ENCODE measurements around the gene ANXA3.

Gene ANXA3

GRCh38 chr4:78625073-78625472 is 73.5 kb downstream of the ANXA3 start:
- TF ChIP-seq CTCF (IDR thresholded peaks at IDR 0.05; ENCODE audit: insufficient read depth, low read length, missing control alignments) = no peak
- ChIA-PET POLR2A (no interaction called here), CTCF (interaction anchor here (1.0 to 9.4 kb wide), 2 partner anchors 9 to 20 kb away, joined by 3 to 72 read pairs; no protein-coding TSS in a partner anchor)
- DNase-seq (ENCODE audit: low read depth, low spot score) = no peak
- no peak overlapping the region for H3K4me3 ChIP-seq (ENCODE audit: low read depth, low read length)

- CTCF ChIA-PET = interaction anchor here (4.5 to 9.4 kb wide), 2 partner anchors 15 to 18 kb away, joined by 22 to 72 read pairs; no protein-coding TSS in a partner anchor
- DNase-seq (ENCODE audit: low read depth, low spot score) = no peak
- H3K4me3 ChIP-seq (ENCODE audit: low read depth, low read length) = no peak overlapping the region
- TF ChIP-seq CTCF (IDR thresholded peaks at IDR 0.05; ENCODE audit: insufficient read depth, low read length, missing control alignments) = no peak
- POLR2A ChIA-PET = no interaction called here
Measured at GRCh38 chr4:78627046-78627965, 75.7 kb downstream of the ANXA3 start.

- POLR2A ChIA-PET = no interaction called here
Measured at GRCh38 chr4:78627966-78628678, 76.6 kb downstream of the ANXA3 start.

GRCh38 chr4:78629991-78630541 is 78.5 kb downstream of the ANXA3 start:
- H3K4me3 ChIP-seq (ENCODE audit: low read depth, low read length) = no peak overlapping the region
- DNase-seq (ENCODE audit: low read depth, low spot score) = no peak
- ChIA-PET CTCF (interaction anchor here (1.0 to 9.4 kb wide), 7 partner anchors 9 to 149 kb away, joined by 3 to 72 read pairs (median 3); no protein-coding TSS in a partner anchor), POLR2A (no interaction called here)
- no peak for TF ChIP-seq CTCF (IDR thresholded peaks at IDR 0.05; ENCODE audit: insufficient read depth, low read length, missing control alignments)

More at GRCh38 chr4:78627966-78628678, 76.6 kb downstream of the ANXA3 start:
- CTCF ChIA-PET = interaction anchor here (0.8 to 9.4 kb wide), 3 partner anchors 11 to 17 kb away, joined by 3 to 72 read pairs (median 22); no protein-coding TSS in a partner anchor
- DNase-seq (ENCODE audit: low read depth, low spot score) = no peak
- no peak for TF ChIP-seq CTCF (IDR thresholded peaks at IDR 0.05; ENCODE audit: insufficient read depth, low read length, missing control alignments)
- no peak overlapping the region for H3K4me3 ChIP-seq (ENCODE audit: low read depth, low read length)

GRCh38 chr4:78630615-78631014 is 79.0 kb downstream of the ANXA3 start:
- POLR2A ChIA-PET = no interaction called here
- no peak for TF ChIP-seq CTCF (IDR thresholded peaks at IDR 0.05; ENCODE audit: insufficient read depth, low read length, missing control alignments)
- DNase-seq (ENCODE audit: low read depth, low spot score) = no peak
- H3K4me3 ChIP-seq (ENCODE audit: low read depth, low read length) = no peak overlapping the region
- CTCF ChIA-PET = interaction anchor here (1.0 to 9.4 kb wide), 6 partner anchors 9 to 234 kb away, joined by 3 to 72 read pairs (median 3); no protein-coding TSS in a partner anchor

Measured in AG04449 (cell line).